H1 (cell line): ENCODE measurements around the gene MYH9. TPM values are rescaled to one million over a fixed set of nuclear protein-coding genes. Genes with fewer than 3 reads are reported as not detected.

ENCODE experiments used
- CTCF ChIA-PET: fragments of 300-600 bp; sonication (Branson Sonifier 250); formaldehyde crosslinking; loops from one replicate; lab custom pipeline; 2021; ENCODE audit not compliant: partially characterized antibody; lab: Charles Lee
- POLR2A ChIA-PET: fragments of 300-600 bp; sonication (Branson Sonifier 250); formaldehyde crosslinking; loops from one replicate; lab custom pipeline; 2021; ENCODE audit warnings: inconsistent platforms; ENCODE audit not compliant: partially characterized antibody; lab: Charles Lee
- DNase-seq, 2 experiments: peaks; one replicate each; pipeline versions ENCODE4 v3.0.0 to v3.0.0-alpha.2; 2010 to 2022; ENCODE audit warnings: low spot score in 2 of 2, low read depth in 1 of 2, mixed read lengths in 1 of 2
- FAIRE-seq: peaks from 2 replicates; lab custom pipeline; 2011; peaks lifted over from hg19 to GRCh38; lab: Jason Lieb, UNC
- H2AFZ ChIP-seq: 2 replicates; pipeline ENCODE4 v1.8.1; 2012; ENCODE audit warnings: low read length, inconsistent platforms
- H2AK5ac ChIP-seq: 2 replicates; pipeline ENCODE4 v1.6.1; 2013; ENCODE audit warnings: low read depth, low read length
- H2BK120ac ChIP-seq: replicated peaks from 2 replicates; pipeline ENCODE3; 2013; ENCODE audit warnings: low read depth, low read length, inconsistent platforms
- H2BK12ac ChIP-seq: 2 replicates; pipeline ENCODE4 v1.6.1; 2013; ENCODE audit warnings: low read depth, low read length
- H2BK15ac ChIP-seq: 2 replicates; pipeline ENCODE4 v1.6.1; 2013; ENCODE audit warnings: low read length
- H2BK20ac ChIP-seq: 2 replicates; pipeline ENCODE4 v1.6.1; 2013; ENCODE audit warnings: low read length
- H2BK5ac ChIP-seq: 2 replicates; pipeline ENCODE4 v1.6.1; 2013; ENCODE audit warnings: low read depth, low read length
- H3K14ac ChIP-seq: 2 replicates; pipeline ENCODE4 v1.6.1; 2013; ENCODE audit warnings: inconsistent platforms; ENCODE audit not compliant: insufficient read length
- H3K18ac ChIP-seq: 2 replicates; pipeline ENCODE4 v1.6.1; 2013; ENCODE audit warnings: low read length; ENCODE audit errors: extremely low read depth
- H3K23ac ChIP-seq: 2 replicates; pipeline ENCODE4 v1.6.1; 2013; ENCODE audit warnings: inconsistent platforms; ENCODE audit not compliant: insufficient read length
- H3K23me2 ChIP-seq: 2 replicates; pipeline ENCODE4 v1.6.1; 2013; ENCODE audit warnings: low read depth, low read length
- H3K27ac ChIP-seq: 2 replicates; pipeline ENCODE4 v1.6.1; 2011; ENCODE audit warnings: low read depth, low read length, inconsistent platforms
- H3K27me3 ChIP-seq, 4 experiments: replicated peaks in 1 of 4; 1 replicate in 1 of 4; 2 replicates in 3 of 4; pipeline versions ENCODE4 v1.6.1 to v1.8.1; 2011 to 2013; ENCODE audit warnings: low read length in 3 of 4, mild to moderate bottlenecking in 3 of 4, inconsistent platforms in 2 of 4, mixed read lengths in 2 of 4, moderate library complexity in 1 of 4; ENCODE audit not compliant: control insufficient read depth in 3 of 4, insufficient read depth in 3 of 4; ENCODE audit errors: extremely low read depth in 1 of 4
- H3K36me3 ChIP-seq, 4 experiments: 2 replicates each; pipeline versions ENCODE4 v1.6.1 to v1.8.1; 2011 to 2013; ENCODE audit warnings: mild to moderate bottlenecking in 4 of 4, low read length in 3 of 4, moderate library complexity in 2 of 4, control low read depth in 1 of 4, inconsistent platforms in 1 of 4; ENCODE audit not compliant: insufficient read depth in 4 of 4, control insufficient read depth in 2 of 4
- H3K4ac ChIP-seq: replicated peaks from 2 replicates; pipeline ENCODE3; 2013; ENCODE audit warnings: low read length, low read depth, mixed read lengths, inconsistent platforms; ENCODE audit not compliant: insufficient read length
- H3K4me1 ChIP-seq, 4 experiments: replicated peaks in 1 of 4; 1 replicate in 1 of 4; 2 replicates in 3 of 4; pipeline versions ENCODE4 v1.6.1 to v1.8.1; 2011 to 2013; ENCODE audit warnings: low read length in 3 of 4, inconsistent platforms in 2 of 4, mixed read lengths in 1 of 4; ENCODE audit not compliant: insufficient read depth in 4 of 4, control insufficient read depth in 3 of 4
- H3K4me2 ChIP-seq, 2 experiments: 2 replicates each; pipeline versions ENCODE4 v1.6.1 to v1.8.1; 2011 to 2013; ENCODE audit warnings: low read depth in 2 of 2, low read length in 2 of 2, control low read depth in 1 of 2, inconsistent platforms in 1 of 2, mild to moderate bottlenecking in 1 of 2; ENCODE audit not compliant: insufficient read depth in 1 of 2
- H3K4me3 ChIP-seq, 4 experiments: fragments of 200-600, 300-600 bp in 1 of 4; sonication (generic), shearing (Covaris generic), sonication (Bioruptor Twin) in 1 of 4; 2 replicates each; pipeline versions ENCODE4 v1.5.1 to v1.8.1; 2011 to 2016; ENCODE audit warnings: low read length in 4 of 4, low read depth in 3 of 4, control low read depth in 2 of 4, inconsistent platforms in 2 of 4, mild to moderate bottlenecking in 2 of 4, mixed read lengths in 1 of 4, moderate library complexity in 1 of 4; ENCODE audit not compliant: insufficient read depth in 2 of 4; ENCODE audit errors: extremely low read depth in 1 of 4
- H3K56ac ChIP-seq: replicated peaks from 2 replicates; pipeline ENCODE3; 2013; ENCODE audit warnings: low read depth, mild to moderate bottlenecking, mixed read lengths, low read length, inconsistent platforms; ENCODE audit not compliant: insufficient read length
- H3K79me1 ChIP-seq: 2 replicates; pipeline ENCODE4 v1.6.1; 2013; ENCODE audit warnings: low read depth, low read length, control low read depth
- H3K79me2 ChIP-seq, 2 experiments: 2 replicates each; pipeline versions ENCODE4 v1.6.1 to v1.8.1; 2012 to 2013; ENCODE audit warnings: low read length in 2 of 2, mild to moderate bottlenecking in 2 of 2, inconsistent platforms in 1 of 2; ENCODE audit not compliant: insufficient read depth in 2 of 2, control insufficient read depth in 1 of 2
- H3K9ac ChIP-seq, 4 experiments: replicated peaks in 1 of 4; 1 replicate in 1 of 4; 2 replicates in 3 of 4; pipeline versions ENCODE4 v1.6.1 to v1.8.1; 2011 to 2013; ENCODE audit warnings: low read depth in 3 of 4, low read length in 3 of 4, control low read depth in 2 of 4, mild to moderate bottlenecking in 2 of 4, moderate library complexity in 2 of 4, inconsistent platforms in 1 of 4; ENCODE audit errors: extremely low read depth in 1 of 4
- H3K9me3 ChIP-seq, 2 experiments: 2 replicates each; pipeline versions ENCODE4 v1.6.1 to v1.8.1; 2012 to 2013; ENCODE audit warnings: mild to moderate bottlenecking in 2 of 2, moderate library complexity in 2 of 2, control low read depth in 1 of 2, inconsistent platforms in 1 of 2, low read depth in 1 of 2, low read length in 1 of 2, mixed read lengths in 1 of 2; ENCODE audit not compliant: insufficient read depth in 2 of 2
- H4K20me1 ChIP-seq, 2 experiments: replicated peaks in 1 of 2; 2 replicates each; pipeline versions ENCODE3 to v1.8.1; 2011 to 2013; ENCODE audit warnings: inconsistent platforms in 2 of 2, low read length in 2 of 2, mild to moderate bottlenecking in 1 of 2; ENCODE audit not compliant: insufficient read depth in 2 of 2, control insufficient read depth in 1 of 2
- H4K5ac ChIP-seq: 2 replicates; pipeline ENCODE4 v1.6.1; 2013; ENCODE audit warnings: low read length, low read depth, mixed read lengths, inconsistent platforms; ENCODE audit not compliant: insufficient read length
- H4K8ac ChIP-seq: 2 replicates; pipeline ENCODE4 v1.8.0; 2013; ENCODE audit warnings: mild to moderate bottlenecking, moderate library complexity, low read length, inconsistent platforms; ENCODE audit not compliant: insufficient read depth; ENCODE audit errors: extremely low read depth
- H4K91ac ChIP-seq: replicated peaks from 2 replicates; pipeline ENCODE3; 2013; ENCODE audit warnings: low read length, mixed read lengths, inconsistent platforms; ENCODE audit not compliant: insufficient read length
- NANOG ChIP-seq: IDR thresholded peaks from 2 replicates; pipeline ENCODE4 v1.6.1; 2011; ENCODE audit warnings: low read length, low read depth, mild to moderate bottlenecking, inconsistent platforms; ENCODE audit not compliant: insufficient read depth, poor library complexity, severe bottlenecking
- POLR2A ChIP-seq, 2 experiments: IDR thresholded peaks; 1 replicate in 1 of 2; 2 replicates in 1 of 2; pipeline ENCODE4 v1.6.1; 2011; ENCODE audit warnings: low read depth in 2 of 2, low read length in 2 of 2, mild to moderate bottlenecking in 2 of 2; ENCODE audit errors: control extremely low read depth in 1 of 2
- POLR2AphosphoS5 ChIP-seq: IDR thresholded peaks from 2 replicates; pipeline ENCODE4 v1.6.1; 2011; ENCODE audit warnings: low read depth, low read length
- WGBS, 2 experiments: shearing (Covaris generic) in 1 of 2; methylation state at CpG; one replicate each; pipeline versions ENCODE4 v1.1.6 to v1.1.7; 2013 to 2015; ENCODE audit warnings: low lambda C conversion rate in 2 of 2, mixed read lengths in 2 of 2, inconsistent platforms in 1 of 2, low coverage in 1 of 2, missing lambda C conversion rate in 1 of 2; ENCODE audit not compliant: insufficient replicate concordance in 2 of 2, insufficient coverage in 1 of 2, insufficient read length in 1 of 2; ENCODE audit errors: extremely low coverage in 1 of 2, missing lambda C conversion rate in 1 of 2; 5-methylcytosine and 5-hydroxymethylcytosine counted together
- polyA plus RNA-seq, 7 experiments: library from polyadenylated mRNA; depleted of rRNA in 3 of 7; stranded (reverse) in 5 of 7; unstranded in 2 of 7; fragments of >200 nt in 5 of 7; fragments of 200-250 nt in 2 of 7; gene quantifications; 1 replicate in 5 of 7; 2 replicates in 1 of 7; 4 replicates in 1 of 7; pipeline versions ENCODE4 v1.2.1 to v1.2.3, GENCODE V29; 2011 to 2013; ENCODE audit warnings: missing spikeins in 2 of 7, mixed read lengths in 2 of 7
- total RNA-seq: library from RNA; stranded (reverse); fragmentation: NEBNext Ultra II Directional; extraction: Animal tissue kit (Norgen Biotek cat#: 25700); gene quantifications from 2 replicates; pipeline ENCODE4 v1.2.1, GENCODE V29; 2021
- TF ChIP-seq, protein P1 (sequence below): IDR thresholded peaks from 2 replicates; pipeline ENCODE4 v1.6.1; 2011; ENCODE audit warnings: low read depth, mild to moderate bottlenecking, low read length; ENCODE audit not compliant: insufficient read depth

The MYH9 gene
- total and polyA plus RNA-seq, 2 of the 8 experiments (the other 6 are each of a cell fraction or from before 2014, with no cell fraction given), result 24.9 to 322 TPM

- 95% methylated on average over 11 of the region's 12 CpGs; no CpG with 5 or more reads in 1 of the 2 experiments for WGBS, 2 experiments
- no peak overlapping the region for H2AFZ ChIP-seq
- H3K23ac ChIP-seq, result no peak overlapping the region
- H3K79me1 ChIP-seq, result peaks cover 2% of the 10 kb centered on the region; the same call in 1 of the 2 replicates
- H3K4me1 ChIP-seq, result no peaks in the 10 kb centered on the region
- no peak for DNase-seq
- no peak for FAIRE-seq
- POLR2A ChIA-PET, result interaction anchor here (1.2 to 1.6 kb wide), 4 partner anchors 11 to 67 kb away, joined by 3 to 4 read pairs (median 3); no protein-coding TSS in a partner anchor
- H3K9me3 ChIP-seq, result no peaks in the 10 kb centered on the region
- H3K27me3 ChIP-seq, result no peaks in the 10 kb centered on the region
- H3K36me3 ChIP-seq, result peaks cover 33 to 82% (median 74%) of the 10 kb centered on the region in 4 experiments
- no peak overlapping the region for H4K8ac ChIP-seq
- no peak overlapping the region for H2BK20ac ChIP-seq
- peaks cover 3 to 8% of the 10 kb centered on the region in 2 experiments for H4K20me1 ChIP-seq
- no peak overlapping the region for H3K4ac ChIP-seq
- no peak overlapping the region for H4K91ac ChIP-seq
- no peaks in the 10 kb centered on the region for H3K79me2 ChIP-seq
- H4K5ac ChIP-seq, result no peak overlapping the region
- H3K56ac ChIP-seq, result no peak overlapping the region
- no peak overlapping the region for H2BK5ac ChIP-seq
- no peak overlapping the region for H3K4me2 ChIP-seq
- H2BK12ac ChIP-seq, result no peak overlapping the region
- H3K27ac ChIP-seq, result no peak overlapping the region
- H3K9ac ChIP-seq, result no peak overlapping the region
- H3K18ac ChIP-seq, result no peak overlapping the region
- H2BK120ac ChIP-seq, result no peak overlapping the region
- H2BK15ac ChIP-seq, result no peak overlapping the region
- H3K4me3 ChIP-seq, result no peak overlapping the region
- CTCF ChIA-PET, result interaction anchor here (1.7 to 4.7 kb wide), 4 partner anchors 10 to 152 kb away, joined by 4 to 35 read pairs (median 9); no protein-coding TSS in a partner anchor
- H3K23me2 ChIP-seq, result no peaks in the 10 kb centered on the region
- H2AK5ac ChIP-seq, result no peak overlapping the region
- H3K14ac ChIP-seq, result no peak overlapping the region
- peak; percentile 14; the same call in 1 of the 2 replicates for TF ChIP-seq POLR2AphosphoS5
- TF ChIP-seq NANOG, result no peak
- TF ChIP-seq, protein P1, sequence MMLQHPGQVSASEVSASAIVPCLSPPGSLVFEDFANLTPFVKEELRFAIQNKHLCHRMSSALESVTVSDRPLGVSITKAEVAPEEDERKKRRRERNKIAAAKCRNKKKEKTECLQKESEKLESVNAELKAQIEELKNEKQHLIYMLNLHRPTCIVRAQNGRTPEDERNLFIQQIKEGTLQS, result no peak
- no peak for TF ChIP-seq POLR2A (IDR thresholded peaks at IDR 0.05; ENCODE audit: control extremely low read depth in 1 of 2, low read depth in 2 of 2, low read length in 2 of 2)
Observed at GRCh38 chr22:36318442-36318841, 69.3 kb downstream of the MYH9 start.
